GM15510 (cell line): Measurements from ENCODE around the gene GRIA3.

Experiments used
- POLR2A ChIP-seq: IDR thresholded peaks from 3 replicates; pipeline ENCODE4 v1.6.1; 2011; ENCODE audit warnings: borderline replicate concordance; ENCODE audit not compliant: insufficient read length; ENCODE audit errors: extremely low read depth

Gene GRIA3

GRCh38 chrX:123432361-123433150 is 248.5 kb downstream of the GRIA3 start:
- no peak for TF ChIP-seq POLR2A

- TF ChIP-seq POLR2A: no peak
These were observed 252.5 kb downstream of the GRIA3 start for GRCh38 chrX:123436512-123437136.

GRCh38 chrX:123442764-123443163 is 258.7 kb downstream of the GRIA3 start:
- TF ChIP-seq POLR2A: no peak

- TF ChIP-seq POLR2A: no peak
These were observed 263.4 kb downstream of the GRIA3 start for GRCh38 chrX:123447506-123447905.

- no peak for TF ChIP-seq POLR2A
These were observed 265.3 kb downstream of the GRIA3 start for GRCh38 chrX:123449335-123449734.

- no peak for TF ChIP-seq POLR2A
These were observed 266.1 kb downstream of the GRIA3 start for GRCh38 chrX:123450222-123450621.

GRCh38 chrX:123454712-123455431 is 270.8 kb downstream of the GRIA3 start:
- TF ChIP-seq POLR2A: no peak

GRCh38 chrX:123455693-123456092 is 271.6 kb downstream of the GRIA3 start:
- TF ChIP-seq POLR2A: no peak

- TF ChIP-seq POLR2A: no peak
These were observed 280.6 kb downstream of the GRIA3 start for GRCh38 chrX:123464709-123465108.

GRCh38 chrX:123468481-123468880 is 284.4 kb downstream of the GRIA3 start:
- TF ChIP-seq POLR2A: no peak

GRCh38 chrX:123475068-123475724 is 291.1 kb downstream of the GRIA3 start:
- TF ChIP-seq POLR2A: no peak

GRCh38 chrX:123476611-123477219 is 292.6 kb downstream of the GRIA3 start:
- TF ChIP-seq POLR2A: no peak

- no peak for TF ChIP-seq POLR2A
These were observed 293.6 kb downstream of the GRIA3 start for GRCh38 chrX:123477673-123478072.
